ENCODE data around the gene SMIM44.

Gene SMIM44

GRCh38 chr19:3441089-3441985 lies 41.9 kb downstream of the SMIM44 start:
- DNase-seq (ENCODE audit: low read depth in 2 of 2), result no peak

GRCh38 chr19:3440082-3440481 lies 43.2 kb downstream of the SMIM44 start:
- peak in 1 of 2 donors; percentile 40 for DNase-seq (ENCODE audit: low read depth in 2 of 2)

GRCh38 chr19:3434630-3435553 lies 48.3 kb downstream of the SMIM44 start:
- DNase-seq (ENCODE audit: low read depth in 2 of 2), result peak; percentile 90 to 92

DNA sequence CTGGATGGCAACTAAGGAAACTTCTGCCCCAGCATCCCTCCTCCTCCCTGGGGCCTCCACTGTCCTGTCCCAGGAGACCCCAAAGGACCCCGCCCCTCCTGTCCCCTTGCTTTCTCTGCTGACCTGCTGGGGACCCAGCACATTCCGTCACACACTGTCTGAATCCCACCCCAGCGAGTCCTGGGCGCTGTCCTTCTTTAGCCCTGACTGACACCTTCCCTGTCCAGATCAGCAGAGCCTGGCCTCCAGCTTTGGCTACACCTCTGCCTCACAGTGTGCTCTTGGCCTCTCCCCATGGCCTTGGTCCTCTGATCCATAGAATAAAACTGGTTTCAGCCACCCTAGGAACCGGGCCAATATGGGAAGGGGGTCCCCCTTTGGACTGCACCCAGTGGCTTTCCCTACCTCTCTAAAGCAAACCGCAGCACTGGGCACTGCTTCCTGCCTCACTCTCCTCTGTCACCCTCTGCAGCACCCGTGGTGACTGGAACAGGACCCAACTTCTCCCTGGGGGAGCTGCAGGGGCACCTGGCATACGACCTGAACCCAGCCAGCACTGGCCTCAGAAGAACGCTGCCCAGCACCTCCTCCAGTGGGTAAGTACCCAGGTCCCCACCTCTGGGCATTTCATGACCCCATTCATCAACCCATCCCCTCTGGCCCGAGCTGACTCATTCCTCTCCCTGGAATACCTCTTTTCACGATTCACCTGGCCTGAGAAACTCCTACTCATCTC lies 49.3 kb downstream of the SMIM44 start:
- DNase-seq (ENCODE audit: low read depth in 2 of 2), result no peak

GRCh38 chr19:3433313-3433712 lies 49.9 kb downstream of the SMIM44 start:
- DNase-seq (ENCODE audit: low read depth in 2 of 2), result no peak
